Activated naive CD4-positive, alpha-beta T cell treated with anti-CD3 and anti-CD28 coated beads, Interleukin-2, amount 50 U/mL, for 16 hours (primary cell): Measurements from ENCODE around the gene SLMAP.
"Not testable (repeated sequence)": the region's sequence is repeated elsewhere in the genome, so short reads cannot be mapped to it uniquely, and the experiment has no call there.

ENCODE experiments used
- DNase-seq: peaks from one replicate; pipeline ENCODE4 v3.0.0-alpha.2; 2020

Gene SLMAP

GRCh38 chr3:57796261-57796660 is 40.2 kb downstream of the SLMAP start:
- DNase-seq: no peak

DNA sequence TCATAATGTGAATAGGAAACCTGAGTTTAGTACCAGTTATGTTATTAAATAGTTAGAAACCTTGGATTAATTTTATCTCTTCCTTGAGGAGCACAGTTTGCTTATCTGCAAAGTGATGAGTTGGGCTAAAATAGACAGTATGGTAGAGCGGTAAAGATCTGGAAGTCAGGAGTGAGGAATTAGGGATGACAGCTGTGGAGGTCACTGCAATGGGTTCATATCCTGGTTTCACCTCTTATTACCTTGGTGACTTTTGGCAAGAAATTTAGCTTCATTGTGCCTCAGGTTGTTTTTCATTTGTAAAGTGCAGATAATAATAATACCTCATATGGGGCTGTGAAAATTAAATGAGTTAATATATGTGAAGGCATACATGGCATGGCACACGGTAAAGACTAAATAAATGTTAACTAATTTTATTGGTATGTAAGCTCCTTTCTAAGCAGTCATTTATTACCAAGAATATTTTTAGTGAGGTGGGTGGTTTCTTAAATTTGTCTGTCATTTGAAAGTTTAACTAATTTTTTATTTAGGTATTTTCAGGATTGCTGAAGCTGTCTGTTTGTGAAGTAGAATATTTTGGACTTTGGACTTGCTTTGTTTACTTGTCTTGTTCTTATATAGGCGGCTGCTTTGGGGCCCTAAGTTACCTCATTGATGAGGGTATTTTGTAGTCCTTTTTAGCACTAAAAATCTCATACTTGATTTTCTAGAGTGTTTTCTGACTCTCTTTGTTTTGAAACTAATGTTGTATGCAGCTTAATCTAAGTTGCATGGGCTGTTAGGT is 41.8 kb downstream of the SLMAP start:
- no peak for DNase-seq

DNA sequence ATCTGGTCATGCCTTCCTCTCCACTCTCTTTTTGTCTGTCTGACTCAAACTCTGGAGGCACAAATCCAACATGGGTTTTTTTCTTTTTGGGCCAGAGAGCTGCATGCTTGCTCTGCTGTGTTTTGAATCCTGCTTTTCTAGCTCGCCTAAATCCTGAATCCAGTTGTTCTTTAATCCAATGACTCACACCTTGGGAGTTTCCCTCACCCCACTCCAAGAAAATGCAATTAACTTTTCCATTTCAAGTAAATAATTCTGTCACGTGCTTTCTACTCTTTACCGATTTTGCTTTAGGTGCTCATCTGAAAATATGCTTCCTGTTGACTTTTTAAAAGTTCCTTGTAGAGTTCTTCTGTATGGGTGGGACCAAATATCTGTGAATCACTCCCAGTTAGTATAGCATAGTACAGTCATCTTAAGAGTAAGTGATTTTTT is 47.6 kb downstream of the SLMAP start:
- DNase-seq: no peak

GRCh38 chr3:57805266-57805665 is 49.2 kb downstream of the SLMAP start:
- no peak for DNase-seq

DNA sequence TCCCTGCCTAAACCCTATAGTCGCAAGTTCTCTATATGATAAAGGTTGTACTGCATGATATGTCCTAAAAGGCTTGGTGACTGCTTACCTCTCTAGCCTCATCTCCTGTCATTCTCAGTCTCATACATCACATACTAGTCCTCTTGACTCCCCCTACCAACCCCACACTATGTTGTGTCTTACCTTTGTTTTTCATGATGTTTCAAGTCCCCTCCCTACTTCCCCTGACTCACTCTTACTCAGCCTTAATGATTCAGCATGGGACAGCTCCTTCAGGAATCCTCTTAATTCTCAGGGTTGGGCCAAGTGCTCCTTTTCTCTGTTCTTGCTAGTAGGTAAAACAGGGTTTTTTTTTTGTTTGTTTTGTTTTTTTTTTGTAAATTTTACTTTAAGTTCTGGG is 49.6 kb downstream of the SLMAP start:
- no peak for DNase-seq

- not testable (repeated sequence) for DNase-seq
Observed at GRCh38 chr3:57806195-57806594, 50.1 kb downstream of the SLMAP start.

- DNase-seq: no peak
Observed at GRCh38 chr3:57808961-57809608, 53.0 kb downstream of the SLMAP start.

DNA sequence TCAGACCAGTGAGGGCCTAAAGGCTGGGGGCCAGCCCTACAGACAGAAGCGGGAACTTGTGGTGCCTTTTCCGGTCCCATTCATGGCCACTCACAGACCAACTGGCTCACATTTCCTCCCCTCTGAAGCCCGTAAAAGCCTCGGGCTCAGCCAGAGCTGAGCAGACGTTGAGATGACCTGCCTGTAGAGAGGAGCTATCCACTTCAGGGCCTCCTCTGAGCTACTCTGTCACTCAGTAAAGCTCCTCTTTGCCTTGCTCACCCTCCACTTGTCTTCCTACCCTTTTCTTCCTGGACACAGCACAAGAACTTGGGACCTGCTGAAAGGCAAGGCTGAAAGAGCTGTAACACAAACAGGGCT is 53.5 kb downstream of the SLMAP start:
- DNase-seq: no peak

- DNase-seq: no peak
Observed at GRCh38 chr3:57810048-57810447, 53.9 kb downstream of the SLMAP start.

DNA sequence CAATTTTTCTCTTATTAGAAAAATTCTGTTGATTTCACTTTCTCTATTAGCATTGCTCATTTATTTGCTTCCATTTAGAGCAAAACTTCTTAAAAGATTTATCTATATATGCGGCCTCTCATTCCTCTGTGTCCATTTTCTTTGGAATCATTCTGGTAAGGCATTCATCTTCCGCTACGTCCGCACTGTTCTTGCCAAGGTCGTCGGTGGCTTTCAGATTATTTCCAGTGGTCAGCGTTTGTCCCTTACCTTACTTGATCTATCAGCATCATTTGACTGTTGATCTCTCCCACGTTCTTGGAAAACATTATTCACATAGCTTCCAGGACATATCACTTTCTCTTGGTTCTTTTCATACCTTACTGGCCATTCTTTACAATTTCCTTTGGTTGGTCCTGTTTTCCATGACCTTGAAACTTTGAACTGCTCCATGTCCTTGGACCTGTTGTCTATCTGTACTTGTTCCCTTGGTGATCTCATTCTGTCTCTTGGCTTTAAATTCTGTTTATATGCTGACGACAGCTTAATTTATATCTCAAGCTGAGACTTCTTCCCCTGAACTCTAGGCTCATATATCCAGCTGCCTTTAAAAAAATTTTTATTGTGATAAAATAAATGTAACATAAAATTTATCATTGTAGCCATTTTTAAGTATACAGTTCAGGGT is 54.5 kb downstream of the SLMAP start:
- no peak for DNase-seq

- peak; percentile 18 for DNase-seq
Observed at GRCh38 chr3:57815036-57815435, 58.9 kb downstream of the SLMAP start.

GRCh38 chr3:57816471-57817095 is 60.5 kb downstream of the SLMAP start:
- DNase-seq: no peak

DNA sequence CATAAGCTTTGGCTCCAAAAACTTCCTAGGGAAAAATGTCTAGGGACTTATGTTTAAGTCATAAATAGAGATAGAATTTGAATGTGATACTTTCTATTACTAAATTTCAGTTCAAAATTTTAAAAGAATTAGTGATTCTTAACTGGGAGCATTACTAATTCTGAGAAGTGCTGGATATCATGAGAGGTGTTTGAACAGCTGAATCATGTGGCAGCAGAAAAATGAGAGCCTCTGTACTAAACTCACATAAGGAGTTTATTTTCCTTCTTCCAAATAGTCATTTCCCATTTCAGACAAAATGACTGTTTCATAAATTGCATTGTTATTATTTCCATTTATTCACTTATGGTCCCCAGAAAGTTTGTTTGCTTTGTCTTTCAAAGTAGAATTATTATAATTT is 62.7 kb downstream of the SLMAP start:
- DNase-seq: no peak

GRCh38 chr3:57820479-57820878 is 64.4 kb downstream of the SLMAP start:
- no peak for DNase-seq

GRCh38 chr3:57821765-57822164 is 65.7 kb downstream of the SLMAP start:
- DNase-seq: no peak

DNA sequence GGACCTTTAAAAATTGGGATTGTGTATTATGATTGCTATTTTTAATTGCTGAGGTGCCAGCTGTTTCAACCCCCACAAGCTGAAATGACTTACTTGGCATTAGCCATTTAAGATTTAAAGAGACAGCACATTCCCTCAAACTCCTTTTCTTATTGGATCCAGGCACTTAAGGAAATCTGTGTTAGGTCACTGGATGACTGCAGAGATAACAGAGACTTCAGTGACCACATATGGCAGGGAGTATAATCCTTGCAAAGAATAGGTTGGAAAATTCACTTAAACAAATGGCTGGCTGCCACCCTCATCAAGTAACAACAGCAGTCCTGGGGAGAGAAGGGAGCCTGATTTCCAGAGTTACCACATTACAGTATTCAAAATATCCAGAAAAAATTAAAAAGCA is 66.6 kb downstream of the SLMAP start:
- DNase-seq: no peak

DNA sequence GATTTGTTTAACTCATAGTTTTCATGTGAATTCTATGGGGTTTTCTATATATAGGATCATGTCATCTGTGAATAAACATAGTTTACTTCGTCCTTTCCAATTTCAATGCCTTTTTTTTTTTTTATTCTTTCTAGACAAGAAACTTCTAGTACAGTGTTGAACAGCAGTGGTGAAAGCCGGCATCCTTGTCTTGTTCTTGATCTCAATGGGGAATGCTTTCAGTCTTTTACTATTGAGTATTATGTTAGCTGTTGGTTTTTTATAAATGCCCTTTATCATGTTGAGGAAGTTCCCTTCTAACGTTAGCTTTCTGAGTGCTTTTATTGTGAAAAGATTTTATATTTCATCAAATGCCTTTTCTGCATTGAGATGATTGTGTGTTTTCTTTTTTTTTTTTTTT is 69.0 kb downstream of the SLMAP start:
- DNase-seq: no peak

DNA sequence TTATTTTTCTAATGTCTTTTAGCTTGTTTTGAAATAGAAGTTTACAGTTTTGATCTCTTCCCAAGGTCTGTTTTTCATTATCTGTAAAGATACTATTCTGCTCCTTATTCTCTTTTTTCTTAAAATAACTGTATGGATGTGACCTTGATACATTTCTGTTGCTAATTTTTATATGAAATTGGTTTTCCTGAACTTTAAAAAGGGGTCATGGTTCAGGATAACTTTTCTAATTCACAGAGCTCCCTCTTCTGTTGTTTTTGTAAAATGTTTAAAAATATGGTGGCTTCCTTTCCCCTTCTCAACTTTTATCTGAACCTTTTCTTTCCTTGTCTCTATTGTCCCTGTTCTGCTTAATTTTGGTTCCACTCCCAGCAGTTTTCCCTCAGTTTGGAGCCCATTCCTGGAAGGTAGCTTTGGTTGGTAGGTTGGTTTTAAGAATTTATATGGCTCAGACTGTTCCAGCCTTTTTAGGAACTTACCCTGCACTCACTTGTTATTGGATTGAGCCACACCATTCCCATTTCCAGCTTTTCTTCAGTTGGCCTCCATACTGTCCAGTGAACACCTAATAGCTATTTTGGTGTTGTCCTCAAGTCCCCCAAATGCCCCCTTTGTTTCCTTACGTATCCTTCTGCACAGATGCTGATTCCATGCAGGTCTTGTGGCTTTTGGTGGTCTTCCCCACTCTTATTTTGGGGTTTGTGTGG is 70.3 kb downstream of the SLMAP start:
- no peak for DNase-seq

DNA sequence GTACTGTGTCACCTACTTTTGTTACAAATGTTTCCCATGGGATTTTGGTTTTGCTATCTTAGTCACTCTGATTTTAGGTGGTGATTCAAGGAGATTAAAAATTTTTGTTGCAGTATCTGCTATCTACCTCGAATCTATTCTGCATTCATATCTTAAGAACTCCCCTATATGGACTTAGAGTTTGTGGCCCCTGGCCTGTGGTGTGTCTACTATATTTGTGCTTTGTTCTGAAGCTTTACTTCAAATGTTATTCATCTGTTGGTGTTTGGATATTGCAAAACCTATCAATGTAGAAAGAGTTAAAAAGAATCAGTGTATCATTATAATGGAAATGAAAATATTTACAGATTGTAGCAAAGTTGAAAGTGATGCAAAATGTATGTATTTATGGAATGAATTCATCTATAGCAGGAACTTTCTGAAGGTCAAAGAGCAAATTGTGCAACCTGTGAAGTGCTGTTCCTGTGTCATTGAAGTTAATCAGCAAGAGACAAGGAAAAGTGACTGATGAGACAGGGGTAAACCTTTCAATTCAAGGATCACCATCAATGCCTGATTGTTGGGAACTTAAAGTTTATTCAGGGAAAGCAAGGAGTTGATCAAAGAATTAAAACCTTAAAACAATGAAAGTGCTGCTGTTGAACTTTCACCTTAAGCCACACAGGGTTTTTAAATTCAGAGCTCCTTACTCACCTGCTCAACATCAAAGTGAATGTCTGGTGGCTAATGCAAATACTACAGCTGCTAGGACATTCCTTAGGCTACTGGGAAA is 71.0 kb downstream of the SLMAP start:
- DNase-seq: no peak

DNA sequence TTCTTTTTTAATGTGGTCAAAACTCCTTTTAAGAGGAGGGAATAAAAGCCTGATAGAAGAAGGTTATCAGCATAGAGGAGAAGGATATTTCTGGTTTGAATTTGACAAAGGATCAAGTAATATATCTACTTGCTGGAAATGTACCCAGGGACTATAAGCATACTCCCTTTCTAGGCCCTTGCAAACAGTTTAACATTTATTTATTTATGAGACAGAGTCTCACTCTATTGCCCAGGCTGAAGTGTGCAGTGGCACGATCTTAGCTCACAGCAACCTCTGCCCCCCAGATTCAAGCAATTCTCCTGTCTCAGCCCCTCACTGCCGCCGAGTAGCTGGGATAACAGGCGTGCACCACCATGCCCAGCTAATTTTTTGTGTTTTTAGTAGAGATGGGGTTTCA is 71.6 kb downstream of the SLMAP start:
- no peak for DNase-seq

GRCh38 chr3:57832486-57832885 is 76.4 kb downstream of the SLMAP start:
- no peak for DNase-seq

GRCh38 chr3:57832900-57833313 is 76.8 kb downstream of the SLMAP start:
- DNase-seq: no peak
